Stimulated activated naive CD8-positive, alpha-beta T cell treated with anti-CD3 and anti-CD28 coated beads, Interleukin-15, Interleukin-2, amounts not matched to agents 100 U/mL and 50 U/mL, for 24 hours (primary cell): Measurements from ENCODE around the gene LRRTM2.
"Not testable (repeated sequence)": the region's sequence is repeated elsewhere in the genome, so short reads cannot be mapped to it uniquely, and the experiment has no call there.

Source experiments
- ATAC-seq: fragments of 150-1000 bp; cut with Tn5 transposase; one replicate; pipeline ENCODE4 v1.10.0; 2021
- DNase-seq: peaks from one replicate; pipeline ENCODE4 v3.0.0; 2021

Gene LRRTM2

DNA sequence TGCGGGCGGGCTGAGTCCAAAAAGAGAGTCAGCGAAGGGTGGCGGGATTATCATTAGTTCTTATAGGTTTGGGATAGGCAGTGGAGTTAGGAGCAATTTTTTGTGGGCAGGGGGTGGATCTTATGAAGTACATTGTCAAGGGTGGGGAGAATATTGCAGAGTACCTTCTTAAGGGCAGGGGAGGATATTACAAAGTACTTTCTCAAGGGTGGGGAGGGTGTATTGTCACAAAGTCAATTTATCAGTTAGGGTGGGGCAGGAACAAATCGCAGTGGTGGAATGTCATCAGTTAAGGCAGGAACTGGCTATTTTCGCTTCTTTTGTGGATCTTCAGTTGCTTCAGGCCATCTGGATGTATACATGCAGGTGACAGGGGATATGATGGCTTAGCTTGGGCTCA lies 40.3 kb downstream of the LRRTM2 start:
- DNase-seq, ATAC-seq: not testable (repeated sequence)

DNA sequence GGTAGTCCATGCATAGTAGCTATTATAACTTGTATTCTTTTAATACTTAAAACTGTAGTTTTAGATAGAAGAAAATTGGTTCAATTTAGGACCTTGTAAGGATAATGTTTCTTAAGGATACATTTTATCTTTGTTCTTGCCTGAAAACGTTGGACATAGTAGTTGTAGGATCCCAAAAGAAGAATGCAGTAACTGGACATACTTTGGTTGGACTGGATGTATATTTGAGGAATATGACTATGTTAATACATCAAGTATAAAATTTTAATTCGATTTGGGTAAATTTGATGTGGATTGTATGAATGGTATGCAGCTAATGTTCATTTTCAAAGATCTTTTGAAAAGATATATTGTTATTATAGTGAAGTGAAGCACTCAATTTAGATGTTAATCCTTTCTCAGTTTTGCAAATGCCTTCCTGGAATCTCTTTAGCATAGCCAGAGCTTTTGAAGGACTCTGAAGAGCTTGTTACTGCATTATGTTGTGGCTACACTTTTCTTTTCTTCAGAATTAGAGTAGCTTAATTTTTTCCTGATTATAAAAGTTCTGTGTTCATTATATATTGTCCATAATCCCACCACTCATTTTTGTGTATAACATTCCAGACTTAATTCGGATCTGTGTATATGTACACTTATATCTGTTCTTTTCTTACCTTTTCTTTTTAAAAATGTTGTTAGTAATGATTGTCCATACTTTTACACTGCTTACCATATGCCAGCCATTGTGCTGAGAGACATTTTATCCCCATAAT lies 41.2 kb downstream of the LRRTM2 start:
- no peak for ATAC-seq

DNA sequence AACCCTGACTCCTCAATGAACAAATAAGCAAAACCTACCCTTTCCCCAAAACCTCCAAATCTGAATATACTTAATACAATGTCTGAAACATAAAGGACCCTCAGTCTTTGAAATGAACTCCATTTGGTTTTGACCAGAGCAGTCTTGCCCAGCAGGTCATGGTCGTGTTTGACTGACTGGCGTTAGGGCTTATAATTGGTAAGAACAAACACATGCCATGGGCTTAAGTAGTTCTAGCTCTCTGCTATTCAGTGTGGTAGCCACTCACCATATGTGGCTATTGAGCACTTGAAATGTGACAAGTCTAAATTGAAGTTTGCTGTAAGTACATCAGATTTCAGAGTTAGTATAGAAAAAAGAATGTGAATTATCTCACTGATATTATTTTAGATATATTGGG lies 42.1 kb downstream of the LRRTM2 start:
- no peak for DNase-seq
- ATAC-seq = no peak

More for the DNA sequence above, 41.2 kb downstream of the LRRTM2 start:
- DNase-seq = no peak

DNA sequence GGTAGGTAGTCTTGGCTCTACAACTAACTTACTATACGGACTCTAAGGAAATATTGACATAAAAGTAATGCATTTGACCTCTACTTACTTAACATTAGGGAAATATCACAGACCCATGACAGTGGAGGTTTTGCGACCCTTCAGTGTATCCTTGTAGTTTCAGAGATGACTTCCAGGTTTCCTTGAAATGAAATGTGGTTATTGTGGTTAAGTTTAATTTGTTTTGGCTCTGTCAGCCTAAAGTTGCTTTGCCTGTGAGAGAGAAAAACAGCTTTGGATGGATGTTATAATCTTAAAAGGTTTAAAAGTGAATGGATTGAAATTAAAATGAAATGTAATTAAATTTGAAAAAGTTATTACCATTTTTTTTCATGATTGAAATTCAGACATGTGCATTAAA lies 42.9 kb downstream of the LRRTM2 start:
- ATAC-seq = no peak

DNA sequence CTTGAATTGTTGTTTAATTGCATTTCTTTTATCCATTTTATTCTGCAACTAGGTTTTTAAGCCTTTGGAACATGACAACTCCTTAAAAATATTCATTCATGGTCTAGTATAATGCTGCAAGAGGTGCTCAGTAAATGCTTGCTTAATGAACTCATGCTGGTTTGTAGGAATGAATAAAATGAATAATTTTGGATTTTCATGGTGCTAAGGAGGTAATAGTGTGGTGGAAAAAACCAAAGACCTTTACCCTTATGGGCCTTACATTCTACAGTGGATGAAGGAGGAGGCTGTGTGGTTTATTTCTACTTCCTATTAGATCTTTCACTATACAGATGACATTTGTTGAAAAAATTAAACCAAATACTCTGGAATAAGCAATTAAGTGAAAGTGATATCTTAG lies 43.4 kb downstream of the LRRTM2 start:
- DNase-seq = no peak

More for the DNA sequence above, 42.9 kb downstream of the LRRTM2 start:
- DNase-seq = no peak

DNA sequence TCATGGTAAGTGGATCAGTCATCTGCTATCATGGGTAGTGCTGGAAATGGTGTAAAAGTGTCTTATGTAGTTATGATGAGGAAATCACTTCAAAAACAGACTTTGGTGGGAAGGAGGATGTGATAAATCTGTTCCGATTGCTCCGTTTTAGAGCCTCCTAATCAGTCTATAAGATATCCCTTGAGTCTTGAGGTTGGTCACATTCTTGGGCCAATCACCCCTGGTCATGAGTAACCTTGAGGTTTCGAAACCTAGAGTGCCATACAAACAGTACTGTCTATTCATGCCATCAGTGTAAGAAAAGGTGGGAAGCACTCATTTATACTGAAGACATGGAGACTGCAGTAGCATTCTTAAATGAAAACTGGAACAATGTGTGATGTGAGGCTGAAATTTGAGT lies 45.8 kb downstream of the LRRTM2 start:
- no peak for ATAC-seq
- no peak for DNase-seq

More for the DNA sequence above, 43.4 kb downstream of the LRRTM2 start:
- ATAC-seq = no peak

DNA sequence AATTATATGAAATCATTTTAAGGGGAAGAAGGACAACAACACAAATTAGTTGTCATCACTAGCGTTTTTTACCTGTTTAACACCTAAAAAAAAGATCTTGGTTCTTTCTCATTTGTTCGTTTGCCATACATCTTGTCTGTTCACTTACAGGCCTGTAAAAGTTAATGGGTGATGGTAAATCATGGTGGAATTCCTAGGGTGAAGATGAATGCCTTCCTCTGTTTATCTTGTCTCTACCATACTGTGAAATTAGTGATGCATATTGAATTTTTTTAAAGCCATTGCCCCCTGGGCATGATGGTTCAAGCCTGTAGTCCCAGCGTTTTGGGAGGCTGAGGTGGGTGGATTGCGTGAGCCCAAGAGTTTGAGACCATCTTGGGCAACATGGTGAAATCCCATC lies 46.6 kb downstream of the LRRTM2 start:
- no peak for ATAC-seq
- DNase-seq = no peak

DNA sequence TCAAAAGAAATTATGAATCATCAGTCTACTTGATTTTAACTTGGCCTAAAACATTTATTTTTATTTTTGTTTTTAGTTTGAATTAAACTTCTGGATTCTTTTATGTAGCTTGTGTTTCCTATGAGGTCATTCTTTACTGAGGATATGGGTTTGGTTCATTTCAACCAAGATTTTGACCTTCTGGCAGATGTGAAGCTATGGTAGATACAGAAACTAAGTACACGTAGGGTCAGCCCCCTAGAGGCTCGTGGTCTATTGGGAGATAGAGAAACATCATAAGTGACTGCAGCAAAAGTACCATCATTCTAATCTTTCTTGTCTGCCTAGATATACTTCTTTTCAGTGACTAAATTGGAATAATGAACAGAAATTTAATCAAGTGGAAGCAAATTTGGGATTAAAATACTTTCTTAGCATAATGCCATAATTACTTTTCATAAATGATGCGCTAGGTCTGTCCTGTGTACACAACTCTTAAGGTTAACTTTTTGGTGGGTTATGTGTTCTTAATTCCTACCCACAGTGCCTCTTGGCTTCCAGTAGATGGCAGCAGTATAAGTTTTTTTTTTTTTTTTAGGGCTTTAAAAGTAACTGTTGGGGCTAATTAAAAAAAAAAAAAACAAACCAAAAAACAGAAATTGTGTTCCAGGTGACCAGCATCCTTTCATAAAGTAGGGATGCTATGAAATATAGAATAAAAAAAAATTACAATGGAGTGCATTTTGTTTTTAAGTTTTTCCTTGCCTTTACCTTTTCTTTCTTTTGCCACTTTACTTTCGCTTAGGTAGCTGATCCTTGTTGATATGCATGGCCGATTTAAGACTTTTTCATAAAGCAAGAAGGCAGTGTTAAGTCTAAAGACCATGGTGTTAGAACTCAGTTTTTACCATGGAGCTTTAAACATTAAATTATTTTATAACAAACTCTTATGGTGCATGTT lies 49.9 kb downstream of the LRRTM2 start:
- DNase-seq (peak; percentile 23), ATAC-seq (peak; percentile 96)

DNA sequence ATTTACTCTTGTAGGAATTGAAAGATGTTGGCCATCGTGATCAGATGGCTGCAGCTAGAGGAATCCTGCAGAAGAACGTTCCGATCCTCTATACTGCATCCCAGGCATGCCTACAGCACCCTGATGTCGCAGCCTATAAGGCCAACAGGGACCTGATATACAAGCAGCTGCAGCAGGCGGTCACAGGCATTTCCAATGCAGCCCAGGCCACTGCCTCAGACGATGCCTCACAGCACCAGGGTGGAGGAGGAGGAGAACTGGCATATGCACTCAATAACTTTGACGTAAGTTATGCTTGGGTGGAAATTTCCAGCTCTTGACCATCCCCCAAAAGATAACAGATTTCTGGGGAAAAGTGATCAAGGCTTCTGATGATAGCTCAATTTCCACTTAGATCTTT lies 50.6 kb downstream of the LRRTM2 start:
- peak; percentile 81 for ATAC-seq

DNA sequence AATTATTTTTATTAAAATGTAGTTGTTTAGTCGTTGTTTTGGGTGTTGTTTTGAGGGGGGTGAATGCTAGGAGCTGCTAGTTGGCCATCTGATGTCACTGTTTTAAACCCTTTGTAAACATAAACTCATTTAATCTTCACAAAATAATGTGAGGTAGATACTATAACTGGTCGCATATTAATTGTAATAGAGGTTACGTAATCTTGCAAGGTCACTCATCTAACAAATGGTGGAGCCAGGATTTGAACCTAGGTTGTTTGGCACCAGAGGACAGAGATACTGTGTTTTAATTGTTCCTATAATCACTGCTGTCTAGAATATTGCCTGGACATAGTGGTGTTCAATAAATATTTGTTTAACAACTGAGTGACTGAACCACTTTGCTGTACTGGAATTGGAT lies 54.4 kb downstream of the LRRTM2 start:
- DNase-seq (no peak), ATAC-seq (no peak)

More for the DNA sequence above, 50.6 kb downstream of the LRRTM2 start:
- peak; percentile 40 for DNase-seq

DNA sequence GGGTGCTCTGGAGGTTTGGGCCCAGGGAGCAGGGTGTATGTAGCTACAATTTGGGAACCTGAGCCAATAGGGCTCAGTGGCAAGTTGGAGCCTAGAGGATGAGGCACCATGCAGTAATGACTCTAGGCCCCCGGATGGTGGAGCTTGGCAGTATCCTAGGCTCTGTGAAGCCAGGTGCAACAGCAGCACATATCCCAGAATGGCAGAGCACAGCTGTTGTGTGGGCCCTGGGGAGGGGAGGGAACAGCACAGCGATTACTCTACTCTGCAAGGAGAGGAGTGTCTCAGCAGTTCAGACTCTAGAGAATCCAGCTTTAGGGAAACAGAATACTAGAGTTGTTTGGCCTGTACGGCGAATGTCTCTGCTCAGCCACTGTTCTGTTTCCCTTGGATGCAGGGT lies 56.1 kb downstream of the LRRTM2 start:
- DNase-seq (no peak), ATAC-seq (no peak)
